Caco-2 (cell line): ENCODE data around the gene RAB37. TPM values are rescaled to one million over a fixed set of nuclear protein-coding genes. Genes with fewer than 3 reads are reported as not detected.

Source experiments
- BruUV-seq: library from RNA; stranded (reverse); fragments of 400-500 nt; replicated peaks from 2 replicates; lab custom pipeline; 2021; lab: Mats Ljungman, UMichigan
- CTCF ChIA-PET: fragments of 300-600 bp; sonication (Branson Sonifier 250); formaldehyde crosslinking; loops from one replicate; lab custom pipeline; 2022; ENCODE audit warnings: antibody characterized with exemption; lab: Charles Lee
- POLR2A ChIA-PET: fragments of 300-600 bp; sonication (Branson Sonifier 250); formaldehyde crosslinking; loops from one replicate; lab custom pipeline; 2022; ENCODE audit warnings: antibody characterized with exemption; lab: Charles Lee
- DNase-seq, 2 experiments: peaks; one replicate each; pipeline versions ENCODE4 v3.0.0 to v3.0.0-alpha.2; 2020 to 2022
- H3K27me3 ChIP-seq: replicated peaks from 2 replicates; pipeline ENCODE4 v1.6.0; 2011; ENCODE audit warnings: low read length; ENCODE audit not compliant: control insufficient read depth, insufficient read depth
- H3K36me3 ChIP-seq: 2 replicates; pipeline ENCODE4 v1.5.1; 2011; ENCODE audit warnings: low read length; ENCODE audit not compliant: control insufficient read depth, insufficient read depth
- H3K4me1 ChIP-seq: fragments of 250-450 bp; sonication (Bioruptor Pico); 2 replicates; pipeline ENCODE4 v1.5.1; 2020; ENCODE audit warnings: mild to moderate bottlenecking
- H3K4me3 ChIP-seq: 2 replicates; pipeline ENCODE4 v1.5.1; 2011; ENCODE audit warnings: low read depth, mild to moderate bottlenecking, control low read depth, low read length
- H3K9me3 ChIP-seq: fragments of 250-450 bp; sonication (Bioruptor Pico); 2 replicates; pipeline ENCODE4 v1.5.1; 2020; ENCODE audit warnings: mild to moderate bottlenecking, moderate library complexity
- H3K27ac Mint-ChIP-seq: one replicate; pipeline ENCODE4 v1.8.0; 2022; ENCODE audit warnings: mixed read lengths; ENCODE audit not compliant: unreplicated experiment
- H3K27me3 Mint-ChIP-seq: one replicate; pipeline ENCODE4 v1.8.0; 2022; ENCODE audit warnings: mixed read lengths; ENCODE audit not compliant: insufficient read depth, unreplicated experiment
- H3K36me3 Mint-ChIP-seq: one replicate; pipeline ENCODE4 v1.8.0; 2022; ENCODE audit warnings: mild to moderate bottlenecking, mixed read lengths; ENCODE audit not compliant: insufficient read depth, unreplicated experiment
- H3K4me1 Mint-ChIP-seq: one replicate; pipeline ENCODE4 v1.8.0; 2022; ENCODE audit warnings: low read depth, mixed read lengths; ENCODE audit not compliant: unreplicated experiment
- H3K4me3 Mint-ChIP-seq: one replicate; pipeline ENCODE4 v1.8.0; 2022; ENCODE audit warnings: mild to moderate bottlenecking, moderate library complexity, mixed read lengths; ENCODE audit not compliant: unreplicated experiment
- H3K9me3 Mint-ChIP-seq: one replicate; pipeline ENCODE4 v1.8.0; 2022; ENCODE audit warnings: mixed read lengths; ENCODE audit not compliant: unreplicated experiment
- intact Hi-C: fragments of 100-400 bp; cut with micrococcal nuclease; formaldehyde crosslinking; loops from one replicate; pipeline ENCODE4 v1.10.0; 2022; ENCODE audit not compliant: unreplicated experiment
- total RNA-seq: library from RNA; stranded (reverse); gene quantifications from 2 replicates; pipeline ENCODE4 v1.2.3, GENCODE V29; 2022
- TF ChIP-seq, protein P1 (sequence below), 2 experiments: fragments of 200-600 bp in 1 of 2; IDR thresholded peaks; 1 replicate in 1 of 2; 2 replicates in 1 of 2; pipeline versions ENCODE4 v1.5.1 to v1.8.0; 2011 to 2022; ENCODE audit warnings: antibody characterized with exemption in 1 of 2, control low read depth in 1 of 2, inconsistent platforms in 1 of 2, low read depth in 1 of 2, low read length in 1 of 2, mild to moderate bottlenecking in 1 of 2, moderate library complexity in 1 of 2; ENCODE audit not compliant: insufficient read depth in 1 of 2, severe bottlenecking in 1 of 2, unreplicated experiment in 1 of 2

RAB37 gene
- total RNA-seq, 1 experiment from 2014 or later: 12.3 TPM

DNA sequence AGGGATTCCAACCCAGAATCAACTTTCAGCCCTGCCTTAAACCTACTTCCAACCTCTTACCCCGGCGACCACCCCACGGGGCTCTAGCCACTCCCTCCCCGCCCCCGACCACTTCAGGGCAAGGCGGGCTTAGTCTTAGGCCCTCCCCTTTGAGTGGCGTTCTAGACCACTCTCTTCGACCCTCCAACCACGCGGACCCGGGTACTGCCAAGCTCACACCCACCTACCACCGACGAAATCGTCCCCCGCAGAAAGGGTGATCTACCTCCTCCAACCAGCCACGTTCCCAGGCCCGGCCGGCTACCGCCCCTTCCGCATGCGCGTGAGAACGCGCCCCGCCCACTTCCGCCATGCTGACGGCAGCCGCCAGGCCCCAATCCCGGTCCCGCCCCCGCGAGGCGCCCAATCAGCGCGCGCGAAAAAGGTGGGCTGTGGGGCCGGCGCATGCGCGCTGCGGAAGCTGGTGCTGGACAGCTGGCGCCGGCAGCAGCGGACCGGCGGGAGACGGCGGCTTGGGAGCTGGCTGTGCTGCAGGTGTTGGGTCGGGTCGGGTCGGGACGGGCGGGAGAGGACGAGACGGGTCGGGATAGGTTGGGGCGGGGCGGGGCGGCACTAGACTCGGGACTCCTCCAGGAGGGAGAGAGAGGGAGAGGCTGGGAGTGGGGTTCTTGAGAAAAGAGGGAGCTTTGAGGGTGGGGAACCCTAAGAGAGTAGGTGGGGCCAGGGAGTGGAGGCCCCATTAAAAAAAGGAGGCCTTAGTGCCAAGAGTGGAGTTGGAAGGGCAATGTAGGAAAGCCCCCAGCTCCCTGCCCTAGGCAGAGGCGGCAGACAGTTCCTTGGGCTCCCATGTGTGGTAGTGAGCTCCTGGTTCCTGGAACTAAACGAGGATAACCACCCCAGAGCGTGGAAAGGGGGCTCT is 39.2 kb downstream of the RAB37 start, which contains the start of gene NAT9:
Gene NAT9 (minus strand): TSS at position 302 of the 919 bp plus-strand sequence. CDS start 647 bp downstream, outside the sequence.
- CTCF ChIA-PET: interaction anchor here (0.6 to 4.8 kb wide), 20 partner anchors 9 to 1829 kb away, joined by 3 to 26 read pairs (median 6); partner anchors contain the start of genes FDXR and RAB37
- no TSS peak for BruUV-seq
- Histone ChIP-seq H3K4me1 (peaks cover 27% of the 10 kb centered on the region), H3K27me3 (no peaks in the 10 kb centered on the region), H3K4me3 (peak within 1 kb of the TSS; percentile 80), H3K9me3 (no peaks in the 10 kb centered on the region), H3K36me3 (peaks cover 9% of the 10 kb centered on the region)
- no peaks in the 10 kb centered on the region for H3K27me3 Mint-ChIP-seq
- POLR2A ChIA-PET: interaction anchor here (0.5 to 1.6 kb wide), 7 partner anchors 16 to 259 kb away, joined by 3 to 17 read pairs (median 5); partner anchors contain the start of genes FDXR and RAB37
- peaks cover 22% of the 10 kb centered on the region for H3K4me1 Mint-ChIP-seq
- H3K36me3 Mint-ChIP-seq: peaks cover 54% of the 10 kb centered on the region
- H3K27ac Mint-ChIP-seq: peak within 1 kb of the TSS; percentile 95
- DNase-seq: peak; percentile 97 to 100
- intact Hi-C loops: loop anchor here (2.0 kb wide), 1 partner anchor 16 kb away; no protein-coding TSS in a partner anchor
- no peaks in the 10 kb centered on the region for H3K9me3 Mint-ChIP-seq
- peak within 1 kb of the TSS; percentile 97 for H3K4me3 Mint-ChIP-seq
- TF ChIP-seq, protein P1, sequence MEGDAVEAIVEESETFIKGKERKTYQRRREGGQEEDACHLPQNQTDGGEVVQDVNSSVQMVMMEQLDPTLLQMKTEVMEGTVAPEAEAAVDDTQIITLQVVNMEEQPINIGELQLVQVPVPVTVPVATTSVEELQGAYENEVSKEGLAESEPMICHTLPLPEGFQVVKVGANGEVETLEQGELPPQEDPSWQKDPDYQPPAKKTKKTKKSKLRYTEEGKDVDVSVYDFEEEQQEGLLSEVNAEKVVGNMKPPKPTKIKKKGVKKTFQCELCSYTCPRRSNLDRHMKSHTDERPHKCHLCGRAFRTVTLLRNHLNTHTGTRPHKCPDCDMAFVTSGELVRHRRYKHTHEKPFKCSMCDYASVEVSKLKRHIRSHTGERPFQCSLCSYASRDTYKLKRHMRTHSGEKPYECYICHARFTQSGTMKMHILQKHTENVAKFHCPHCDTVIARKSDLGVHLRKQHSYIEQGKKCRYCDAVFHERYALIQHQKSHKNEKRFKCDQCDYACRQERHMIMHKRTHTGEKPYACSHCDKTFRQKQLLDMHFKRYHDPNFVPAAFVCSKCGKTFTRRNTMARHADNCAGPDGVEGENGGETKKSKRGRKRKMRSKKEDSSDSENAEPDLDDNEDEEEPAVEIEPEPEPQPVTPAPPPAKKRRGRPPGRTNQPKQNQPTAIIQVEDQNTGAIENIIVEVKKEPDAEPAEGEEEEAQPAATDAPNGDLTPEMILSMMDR (IDR thresholded peaks at IDR 0.05; ENCODE audit: insufficient read depth in 1 of 2, low read depth in 1 of 2, low read length in 1 of 2, severe bottlenecking in 1 of 2, unreplicated experiment in 1 of 2): no peak

DNA sequence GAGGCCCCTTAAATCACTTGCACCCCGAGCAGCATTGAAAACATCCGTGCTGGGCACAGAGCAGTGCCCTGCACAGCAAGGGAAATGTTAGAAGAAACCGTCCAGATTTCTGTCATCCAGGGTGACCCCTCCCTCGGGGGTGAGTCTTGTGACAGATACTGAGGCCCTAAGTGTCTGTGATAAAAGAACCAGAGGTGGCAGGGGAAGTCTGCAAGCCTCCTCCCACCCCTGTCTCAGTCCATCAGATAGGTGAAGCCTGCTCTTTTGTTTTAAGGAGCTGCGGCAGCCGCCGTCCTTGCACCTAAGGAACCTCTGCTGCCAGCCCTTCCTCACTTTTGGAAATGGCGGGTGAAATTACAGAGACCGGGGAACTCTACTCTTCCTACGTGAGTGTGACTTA is 39.9 kb downstream of the RAB37 start:
- ChIA-PET CTCF (interaction anchor here (0.6 to 4.8 kb wide), 12 partner anchors 8 to 210 kb away, joined by 3 to 26 read pairs (median 12); partner anchors contain the start of genes FDXR and RAB37), POLR2A (interaction anchor here (0.5 to 1.6 kb wide), 7 partner anchors 17 to 258 kb away, joined by 3 to 17 read pairs (median 5); partner anchors contain the start of genes FDXR and RAB37)
- Histone ChIP-seq H3K27me3 (no peaks in the 10 kb centered on the region), H3K4me3 (peak overlapping the region; percentile 80), H3K9me3 (no peaks in the 10 kb centered on the region), H3K4me1 (peaks cover 27% of the 10 kb centered on the region), H3K36me3 (peaks cover 4% of the 10 kb centered on the region)
- Mint-ChIP-seq H3K4me3 (peak overlapping the region; percentile 97), H3K36me3 (peaks cover 51% of the 10 kb centered on the region), H3K27me3 (no peaks in the 10 kb centered on the region), H3K27ac (peak overlapping the region; percentile 95), H3K4me1 (peaks cover 22% of the 10 kb centered on the region), H3K9me3 (no peaks in the 10 kb centered on the region)
- BruUV-seq: no TSS peak
- TF ChIP-seq, protein P1 (IDR thresholded peaks at IDR 0.05; ENCODE audit: insufficient read depth in 1 of 2, low read depth in 1 of 2, low read length in 1 of 2, severe bottlenecking in 1 of 2, unreplicated experiment in 1 of 2): no peak
- intact Hi-C loops: loop anchor here (2.0 kb wide), 1 partner anchor 16 kb away; no protein-coding TSS in a partner anchor
- no peak for DNase-seq
